ENCODE data around the gene TMEM236.
"Not testable (repeated sequence)": the region's sequence is repeated elsewhere in the genome, so short reads cannot be mapped to it uniquely, and the experiment has no call there.

The TMEM236 gene, protein sequence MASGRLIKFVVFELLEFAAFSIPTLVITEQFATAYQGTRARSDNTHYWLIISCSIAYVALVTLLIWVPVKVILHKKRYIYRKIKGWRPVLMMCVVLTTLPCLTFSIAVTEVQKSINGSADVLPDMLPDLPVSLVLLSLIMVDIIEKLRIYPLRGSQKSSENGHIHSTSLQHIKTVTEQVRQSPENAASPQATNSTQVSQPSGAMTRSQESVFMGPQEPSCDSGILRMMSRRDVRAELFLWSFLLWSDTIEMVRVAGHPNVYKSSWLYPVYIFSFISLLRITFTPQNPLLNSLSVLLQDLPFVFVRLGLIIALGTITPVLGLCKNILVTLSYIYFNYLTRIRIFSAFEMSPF

DNA sequence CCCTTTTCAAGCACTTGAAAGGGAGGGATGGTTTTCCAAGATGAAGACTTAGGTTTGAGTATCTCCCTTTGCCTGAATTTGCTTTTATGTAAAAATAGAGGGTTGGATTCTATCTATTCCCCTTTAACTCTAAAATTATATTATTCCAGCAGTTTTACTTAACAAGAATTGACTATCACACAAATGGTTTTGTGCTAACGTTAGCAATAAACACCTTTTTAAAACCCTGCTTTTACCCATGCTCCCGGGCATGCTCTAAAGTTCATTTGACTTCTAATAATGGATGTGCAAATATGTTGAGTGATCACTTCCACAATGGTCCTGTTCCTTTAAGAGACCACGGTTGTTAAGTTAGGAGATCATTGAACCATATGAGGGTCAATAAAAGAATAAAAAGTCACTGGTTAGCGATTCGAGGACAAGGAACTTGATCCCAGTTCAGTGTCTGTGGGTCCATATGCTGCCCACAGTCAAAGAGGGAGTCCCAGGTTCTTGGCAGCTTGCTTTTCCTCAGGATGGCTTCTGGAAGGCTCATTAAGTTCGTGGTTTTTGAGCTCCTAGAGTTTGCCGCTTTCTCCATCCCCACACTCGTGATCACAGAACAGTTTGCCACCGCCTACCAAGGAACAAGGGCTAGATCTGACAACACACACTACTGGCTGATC lies at the start of gene TMEM236:
TSS of gene TMEM236 (plus strand) at position 421 of the 665 bp plus-strand sequence. CDS start at position 516, 95 bp downstream.
- DNase-seq = no peak

DNA sequence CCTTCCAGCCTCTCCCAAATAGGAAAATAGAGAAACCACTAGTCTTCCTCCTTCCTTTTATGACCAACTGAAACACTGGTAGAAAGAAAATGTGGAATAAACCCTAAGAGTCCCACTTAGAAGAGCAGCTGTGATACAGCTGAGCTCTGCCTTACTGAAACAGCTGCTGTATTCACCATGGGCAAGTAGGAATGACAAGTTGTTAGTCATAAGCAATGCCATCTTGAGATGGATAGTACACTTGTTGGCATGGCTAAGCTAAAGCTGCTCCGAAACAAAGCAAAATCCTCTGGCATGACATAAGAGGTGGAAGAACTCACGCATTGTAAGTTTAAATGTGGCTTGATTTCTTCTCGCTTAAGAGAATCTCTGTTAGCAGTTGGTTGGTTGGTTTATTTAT lies 48.3 kb upstream of the TMEM236 start:
- DNase-seq = no peak

DNA sequence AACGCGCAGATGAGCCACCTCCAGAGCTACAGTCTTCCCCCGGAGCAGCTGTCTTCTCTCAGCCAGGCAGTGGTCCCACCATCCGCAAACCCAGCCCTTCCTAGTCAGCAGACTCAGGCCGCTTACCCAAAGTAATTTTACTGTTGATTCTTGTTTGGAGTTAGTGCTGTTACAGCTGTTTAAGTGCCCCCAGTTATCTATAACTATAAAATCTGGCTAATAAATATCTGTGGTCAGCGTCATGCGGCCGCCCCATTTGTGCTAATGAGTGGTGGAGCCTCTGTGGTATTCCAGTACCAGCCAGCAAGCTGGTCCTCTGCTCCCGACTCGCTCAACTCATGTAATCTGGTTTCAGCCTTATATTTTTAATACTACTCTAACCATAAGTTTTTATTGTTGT lies 43.2 kb upstream of the TMEM236 start:
- no peak for DNase-seq

DNA sequence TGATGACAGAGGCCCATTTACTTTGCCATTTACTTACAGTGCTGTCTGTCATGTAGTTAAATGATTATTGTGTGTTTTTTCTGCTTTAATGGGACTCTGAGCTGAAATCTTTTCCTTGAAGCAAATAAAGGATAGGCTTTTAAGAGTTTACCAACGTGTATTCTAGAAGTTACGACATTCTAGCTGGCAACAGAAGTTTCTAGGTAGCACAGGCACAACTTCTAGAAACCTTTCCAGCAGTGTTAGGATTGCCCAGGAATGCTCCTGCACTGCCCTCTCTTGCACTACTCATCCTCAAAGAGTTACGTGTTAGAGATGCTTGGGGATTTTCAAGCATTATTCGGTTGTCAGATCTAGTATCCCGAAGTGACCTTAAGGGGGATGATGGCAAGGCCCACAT lies 42.5 kb upstream of the TMEM236 start:
- no peak for DNase-seq

DNA sequence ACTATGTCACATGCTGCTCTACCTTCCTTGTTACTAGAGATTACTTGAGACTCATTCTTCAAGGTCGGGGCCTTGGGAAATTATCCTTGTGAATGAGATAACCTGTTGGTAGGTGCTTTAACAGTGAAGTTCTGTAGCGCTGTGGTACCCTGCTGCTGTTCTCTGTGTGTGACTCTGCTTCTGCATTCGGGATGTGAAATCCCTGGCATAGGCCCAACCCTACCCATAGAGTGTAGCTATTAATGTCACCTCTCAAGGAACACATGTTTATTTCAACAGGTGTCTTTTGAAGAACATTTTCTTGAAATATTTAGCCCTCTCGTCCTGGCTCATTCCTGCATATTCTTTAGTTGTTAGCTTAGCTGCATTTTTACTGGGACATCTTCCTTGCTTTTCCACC lies 41.8 kb upstream of the TMEM236 start:
- DNase-seq = no peak

DNA sequence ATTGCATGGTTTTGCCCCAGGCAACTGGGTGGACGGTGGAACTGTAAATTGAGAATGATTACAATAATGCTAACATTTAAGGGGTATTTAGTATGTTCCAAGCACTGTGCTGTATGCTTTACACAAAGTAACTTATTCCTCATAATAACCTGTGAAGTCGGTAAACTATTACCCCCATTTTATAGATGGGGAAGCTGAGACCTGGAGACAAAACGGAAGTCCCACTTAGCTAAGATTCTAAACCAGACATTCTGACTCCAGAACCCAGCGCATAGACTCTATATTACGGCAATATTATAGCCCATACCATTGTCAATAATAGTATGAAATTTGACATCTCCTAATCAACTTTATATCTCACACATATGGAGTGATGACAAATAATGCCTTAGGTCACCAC lies 39.9 kb upstream of the TMEM236 start:
- DNase-seq = no peak

DNA sequence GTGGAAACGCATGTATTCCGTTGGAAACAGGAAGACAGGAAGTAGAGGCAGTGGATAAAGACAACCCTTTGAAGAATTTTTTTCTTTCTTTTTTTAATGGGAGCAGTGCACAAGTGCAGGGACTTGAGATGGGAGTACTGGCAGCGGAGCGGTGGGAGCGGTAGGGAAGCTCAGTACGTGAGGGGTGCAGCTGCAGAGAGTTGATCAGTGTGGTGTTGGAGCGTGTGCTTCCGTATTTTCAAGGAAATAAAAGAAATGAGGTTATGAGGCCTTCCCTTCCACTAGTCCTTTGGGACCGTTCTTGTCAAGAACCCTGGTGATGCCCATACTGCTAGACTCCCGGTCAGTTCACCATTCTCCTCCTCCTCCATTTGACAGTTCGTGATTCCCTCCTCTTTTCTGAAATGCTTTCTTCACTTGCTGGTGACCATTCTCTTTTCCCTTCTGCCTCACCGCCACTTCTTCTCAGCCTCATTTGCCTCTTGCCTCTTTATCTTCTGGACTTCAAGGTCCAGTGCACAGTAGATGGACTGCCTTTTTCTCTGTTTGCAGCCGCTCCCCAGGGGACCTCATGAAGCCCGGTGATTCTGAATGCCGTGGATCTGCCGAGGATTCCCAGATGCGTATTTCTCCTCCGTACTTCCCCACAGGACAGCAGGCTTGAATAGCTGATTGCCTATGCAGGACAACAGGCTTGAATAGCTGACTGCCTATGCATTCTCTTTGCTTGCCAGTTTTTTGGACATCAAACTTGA lies 39.1 kb upstream of the TMEM236 start:
- no peak for DNase-seq

DNA sequence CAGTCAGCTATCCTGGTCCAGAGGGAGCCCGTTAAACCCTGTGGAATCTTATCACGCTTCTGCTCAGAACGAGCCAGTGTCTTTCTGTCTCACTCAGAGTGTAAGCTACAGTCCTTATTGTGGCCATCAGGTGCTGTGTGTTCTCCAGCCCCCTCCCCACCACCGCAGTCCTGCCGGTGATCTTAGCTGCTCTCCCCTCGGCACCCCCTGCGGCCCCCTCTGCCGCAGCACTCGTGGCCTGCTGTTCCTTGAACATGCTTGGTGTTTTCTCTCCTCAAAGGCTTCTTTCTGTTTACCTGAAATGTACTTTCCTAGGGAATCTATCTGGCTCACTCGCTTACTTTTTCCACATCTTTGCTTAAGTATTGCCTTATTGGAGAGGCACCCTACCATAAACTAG lies 38.2 kb upstream of the TMEM236 start:
- DNase-seq = no peak

DNA sequence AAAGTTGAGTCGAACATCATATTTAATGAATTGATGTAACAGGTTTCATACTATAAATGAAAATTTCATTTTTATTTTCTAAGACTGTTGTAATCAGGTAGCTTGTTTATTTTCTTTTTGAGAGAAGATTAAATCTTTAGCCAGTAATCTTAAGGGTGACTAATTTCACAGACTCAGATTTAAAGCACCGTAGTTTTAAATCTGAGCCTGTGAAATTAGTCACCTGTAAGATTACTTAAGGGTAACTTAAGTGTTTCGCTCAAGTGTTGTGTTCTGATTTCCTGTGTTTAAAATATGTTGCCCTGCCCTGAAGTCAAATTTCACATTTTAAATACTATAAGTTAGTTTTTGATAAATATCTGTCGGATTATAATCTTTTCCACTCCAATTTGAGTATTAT lies 35.8 kb upstream of the TMEM236 start:
- DNase-seq = no peak

DNA sequence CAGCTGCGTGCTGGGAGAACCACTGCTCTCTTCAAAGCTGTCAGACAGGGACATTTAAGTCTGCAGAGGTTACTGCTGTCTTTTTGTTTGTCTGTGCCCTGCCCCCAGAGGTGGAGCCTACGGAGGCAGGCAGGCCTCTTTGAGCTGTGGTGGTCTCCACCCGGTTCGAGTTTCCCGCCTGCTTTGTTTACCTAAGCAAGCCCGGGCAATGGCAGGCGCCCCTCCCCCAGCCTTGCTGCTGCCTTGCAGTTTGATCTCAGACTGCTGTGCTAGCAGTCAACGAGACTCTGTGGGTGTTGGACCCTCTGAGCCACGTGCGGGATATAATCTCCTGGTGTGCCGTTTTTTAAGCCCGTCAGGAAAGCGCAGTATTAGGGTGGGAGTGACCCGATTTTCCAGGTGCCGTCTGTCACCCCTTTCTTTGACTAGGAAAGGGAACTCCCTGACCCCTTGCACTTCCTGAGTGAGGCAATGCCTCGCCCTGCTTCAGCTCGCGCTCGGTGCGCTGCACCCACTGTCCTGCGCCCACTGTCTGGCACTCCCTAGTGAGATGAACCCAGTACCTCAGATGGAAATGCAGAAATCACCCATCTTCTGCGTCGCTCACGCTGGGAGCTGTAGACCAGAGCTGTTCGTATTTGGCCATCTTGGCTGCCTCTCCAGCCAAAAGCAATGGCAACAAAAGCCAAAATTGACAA lies 29.5 kb upstream of the TMEM236 start:
- not testable (repeated sequence) for DNase-seq

DNA sequence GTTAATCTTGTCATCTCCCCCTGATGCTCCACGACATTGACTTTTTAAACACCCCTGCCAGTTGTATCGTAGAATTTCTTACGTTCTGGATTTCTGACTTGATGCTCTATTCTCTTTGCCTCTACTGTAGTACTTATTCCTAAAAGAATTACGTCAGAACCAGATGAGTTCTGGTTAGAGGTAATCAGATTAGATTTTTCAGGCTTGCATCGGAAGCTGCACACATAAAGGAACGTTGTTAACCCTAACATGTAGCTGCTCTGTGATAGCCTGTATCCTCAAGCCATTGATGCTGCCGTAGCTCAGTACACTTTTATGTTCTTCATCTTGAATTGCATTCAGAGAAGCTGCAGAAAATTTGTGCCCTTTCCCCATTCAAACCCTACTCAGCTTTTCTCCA lies 26.3 kb upstream of the TMEM236 start:
- DNase-seq = no peak

DNA sequence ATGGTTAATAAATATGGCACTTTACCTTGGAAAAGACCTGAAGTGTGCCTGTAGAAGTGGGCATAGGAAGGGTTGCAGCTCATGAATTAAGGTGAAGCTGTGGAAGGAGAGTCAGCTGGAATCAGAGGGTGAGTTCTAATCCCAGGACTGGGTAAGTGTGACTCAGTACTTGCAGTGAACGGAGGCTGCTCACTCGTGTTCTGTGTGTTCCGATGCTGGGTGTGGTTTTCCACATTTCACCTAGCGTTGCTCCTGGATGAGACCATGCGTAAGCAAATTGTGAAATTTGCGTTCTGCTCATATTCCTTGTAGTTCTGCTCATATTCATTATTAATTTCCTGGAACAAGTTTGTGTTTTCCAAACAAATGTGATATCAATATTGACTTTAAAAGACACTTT lies 22.4 kb upstream of the TMEM236 start:
- no peak for DNase-seq

DNA sequence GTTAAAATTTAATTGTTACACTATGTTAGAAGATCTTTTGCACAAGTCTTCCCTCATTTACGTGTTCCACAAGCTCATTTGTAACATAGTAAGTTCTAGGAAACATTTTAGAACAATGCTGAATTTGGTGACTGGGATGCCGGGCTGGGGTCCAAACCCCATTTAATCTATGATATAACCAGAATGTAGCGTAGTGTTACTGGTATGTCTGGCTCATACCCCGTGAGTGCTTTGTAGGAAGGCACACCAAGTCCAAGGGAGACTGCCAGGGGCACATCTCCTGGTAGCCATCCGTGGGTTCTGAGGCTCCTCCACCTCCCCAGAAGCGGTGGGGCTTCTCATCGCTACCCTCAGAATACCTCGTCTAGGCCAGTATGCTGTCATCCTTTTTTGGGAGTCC lies 21.3 kb upstream of the TMEM236 start:
- no peak for DNase-seq

DNA sequence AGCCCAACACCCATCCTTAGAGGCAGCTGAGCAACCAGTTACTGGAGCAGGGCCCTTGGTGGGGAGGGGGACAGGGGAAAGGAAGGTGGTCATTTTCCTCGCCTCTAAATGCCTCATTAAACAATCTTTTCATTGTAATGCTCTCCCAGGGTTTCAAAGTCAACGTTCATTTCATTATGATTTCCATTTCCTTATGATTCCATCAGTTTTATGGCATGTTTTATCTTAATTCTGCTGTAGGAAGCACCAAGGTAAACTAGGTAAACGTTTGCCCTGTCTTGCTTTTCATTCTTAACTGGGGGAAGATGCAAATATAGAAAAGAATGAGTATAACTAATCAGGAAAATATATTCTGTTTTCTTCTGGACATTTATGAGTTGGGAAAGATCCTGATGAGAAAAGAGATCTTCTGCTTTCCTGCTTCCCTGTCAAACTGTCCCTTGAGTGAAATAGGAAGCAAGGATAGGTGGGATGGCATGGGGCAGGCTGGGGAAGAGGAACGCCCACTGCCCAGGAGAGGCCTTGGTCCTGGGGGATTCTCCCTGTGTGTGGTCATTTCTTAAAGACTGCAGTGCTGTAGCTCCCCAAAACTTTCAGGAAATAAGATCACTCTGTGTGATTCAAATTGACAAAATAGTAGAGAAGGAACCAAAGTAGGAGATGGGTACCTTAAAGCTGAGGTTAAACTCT lies 20.5 kb upstream of the TMEM236 start:
- DNase-seq = no peak

DNA sequence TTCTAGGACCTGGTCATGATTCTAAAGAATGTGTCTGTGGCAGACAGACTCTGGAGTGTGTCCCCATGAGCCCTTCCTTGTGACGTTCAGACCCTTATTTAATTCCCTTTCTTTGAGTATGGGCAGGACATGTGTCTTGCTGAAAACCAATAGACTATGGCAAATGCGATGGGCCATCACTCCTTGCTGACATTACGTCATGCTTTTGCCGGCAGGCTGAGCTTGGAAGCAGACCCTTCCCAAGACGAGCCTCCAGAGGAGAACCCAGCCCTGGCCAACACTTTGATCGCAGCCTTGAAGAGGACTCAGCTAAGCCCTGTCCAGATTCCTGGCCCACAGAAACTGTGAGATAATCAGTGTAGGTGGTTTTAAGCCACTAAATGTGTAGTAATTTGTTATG lies 18.4 kb upstream of the TMEM236 start:
- DNase-seq = no peak

DNA sequence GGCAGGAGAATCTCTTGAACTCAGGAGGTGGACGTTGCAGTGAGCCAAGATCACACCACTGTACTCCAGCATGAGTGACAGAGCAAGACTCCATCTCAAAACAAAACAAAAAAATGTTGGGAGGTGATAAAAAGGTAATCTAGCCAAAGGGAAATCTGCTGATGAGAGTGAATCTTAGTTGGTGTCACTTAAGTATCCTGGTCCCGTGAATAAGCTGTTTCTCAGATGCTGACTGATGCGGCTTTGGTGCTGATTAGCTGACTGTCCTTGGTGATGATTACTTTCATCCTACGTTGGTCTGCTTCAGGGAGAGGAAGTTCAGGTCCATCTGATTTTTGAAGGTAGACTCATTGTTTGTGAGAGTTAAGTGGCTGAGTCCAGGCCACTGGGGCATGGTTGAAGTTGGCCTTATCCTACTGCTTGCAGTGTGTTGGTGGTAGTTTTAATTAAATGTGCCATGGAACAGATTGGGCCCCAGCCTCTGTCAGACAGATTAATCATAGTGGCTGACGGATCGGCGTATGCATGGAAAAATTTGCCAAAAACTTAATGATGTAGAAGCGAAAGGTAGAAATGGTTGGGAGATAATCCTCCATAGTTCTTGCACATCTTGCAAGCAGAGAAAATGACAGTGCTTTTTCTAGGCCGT lies 17.4 kb upstream of the TMEM236 start:
- no peak for DNase-seq

DNA sequence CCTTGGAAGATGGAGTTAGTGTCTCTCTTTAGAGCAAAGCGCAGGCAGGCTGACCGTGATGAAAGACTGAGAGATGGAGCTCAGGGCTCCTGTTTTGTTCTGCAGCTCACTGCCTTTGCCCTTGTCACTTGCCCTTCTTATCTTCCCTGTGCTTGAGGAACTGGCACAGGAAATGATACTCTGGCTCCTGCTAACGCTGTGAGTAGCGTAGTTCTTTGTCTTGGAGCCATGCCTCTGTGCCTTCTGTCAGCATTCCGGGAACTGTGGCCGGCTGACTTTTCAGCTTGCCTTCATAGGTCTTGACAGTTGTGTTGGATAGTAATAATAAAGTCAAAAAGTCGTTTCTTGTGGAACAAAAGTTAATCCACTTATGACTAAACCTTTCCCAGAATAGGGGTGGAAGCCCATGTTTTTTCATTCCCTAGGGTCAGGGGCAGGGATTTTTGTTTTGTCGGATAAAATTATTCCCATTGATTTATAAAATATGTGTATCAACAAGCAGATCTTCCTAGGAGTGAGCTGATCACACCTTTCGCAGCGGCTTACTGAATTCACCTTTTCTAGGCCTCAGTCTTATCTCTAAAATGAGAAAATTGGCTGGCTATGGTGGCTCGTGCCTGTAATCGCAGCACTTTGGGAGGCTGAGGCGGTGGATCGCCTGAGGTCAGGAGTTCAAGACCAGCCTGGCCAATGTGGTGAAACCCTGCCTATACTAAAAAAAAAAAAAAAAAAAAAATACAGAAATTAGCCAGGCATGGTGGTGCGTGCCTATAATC lies 16.6 kb upstream of the TMEM236 start:
- DNase-seq = no peak

DNA sequence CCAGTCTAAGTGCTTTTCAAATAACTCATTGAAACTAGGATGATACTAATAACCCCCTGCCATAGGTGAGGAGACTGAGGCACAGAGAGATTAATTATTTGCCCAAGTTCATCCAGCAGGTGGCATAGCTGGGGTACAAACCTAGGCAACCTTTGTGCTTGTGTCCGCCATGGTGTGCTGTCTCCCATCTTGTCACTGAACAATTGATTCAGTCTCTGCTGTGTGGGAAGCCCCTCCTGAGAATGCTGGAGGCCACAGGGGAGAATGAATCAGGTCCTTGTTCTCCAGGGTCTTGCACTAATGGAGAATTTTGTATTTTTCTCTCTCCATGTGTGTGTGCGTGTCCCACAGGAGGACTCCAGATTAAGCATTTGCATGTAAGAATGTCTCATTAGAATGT lies 15.8 kb upstream of the TMEM236 start:
- DNase-seq = no peak

DNA sequence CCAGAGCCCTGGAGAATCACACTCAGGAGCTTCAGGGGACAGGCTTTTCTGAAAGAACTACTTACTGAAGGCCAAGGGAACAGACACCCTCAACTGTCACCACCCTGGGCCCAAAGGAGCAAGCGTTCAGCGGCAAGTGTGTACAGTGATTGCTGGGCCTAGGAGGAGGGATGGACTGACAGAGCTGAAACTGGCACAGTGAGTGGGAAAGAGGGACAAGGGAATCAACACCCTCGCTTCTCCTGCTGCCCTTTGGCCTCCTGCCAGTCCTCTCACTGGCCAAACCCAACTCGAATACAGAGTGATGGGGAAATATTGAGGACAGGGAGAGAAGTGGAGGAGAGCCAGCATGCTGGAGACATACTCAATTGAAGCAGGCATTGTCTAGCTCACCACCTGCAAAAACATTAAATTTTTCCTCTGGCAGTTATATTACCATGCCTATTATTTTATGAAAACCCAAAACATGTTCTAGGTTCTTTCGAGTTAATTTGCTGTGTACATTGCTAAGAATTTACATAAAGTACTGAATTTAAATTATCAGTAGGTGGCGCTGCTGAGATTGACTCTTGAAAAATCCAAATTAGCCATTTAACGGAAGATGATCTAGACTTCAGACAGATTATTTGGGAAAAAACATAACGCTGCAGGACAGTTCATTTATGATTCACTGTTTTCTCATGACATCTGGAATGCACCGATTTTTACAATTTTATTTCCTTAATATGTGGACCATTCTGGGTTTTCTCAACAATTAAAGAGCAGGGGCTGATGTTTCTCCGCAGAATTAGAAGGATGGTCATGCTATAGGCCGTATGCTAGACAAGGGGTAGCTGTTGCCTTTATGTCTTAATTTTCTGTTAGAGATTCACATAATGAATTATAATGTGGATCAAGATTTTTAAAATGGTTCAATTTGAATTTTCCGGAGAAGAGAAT lies 14.7 kb upstream of the TMEM236 start:
- DNase-seq = peak; percentile 11

DNA sequence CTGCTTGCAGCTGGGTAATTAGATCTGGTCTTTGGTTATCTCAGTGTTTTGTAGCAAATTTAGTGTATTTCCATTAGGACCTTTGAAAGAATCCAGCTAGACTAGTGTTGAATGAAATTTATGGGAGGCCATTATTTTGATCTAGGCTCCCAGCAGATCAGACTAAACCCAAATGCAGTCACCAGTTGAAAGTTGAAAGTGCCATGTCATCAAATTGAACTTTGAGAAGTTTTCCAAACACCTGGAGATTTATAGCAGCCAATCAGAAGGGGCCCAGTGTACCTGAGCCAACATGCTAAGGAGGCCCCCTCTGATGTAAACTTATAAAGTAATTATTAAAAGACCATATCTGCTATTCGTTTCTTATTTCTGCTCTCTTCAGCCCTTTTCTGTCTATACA lies 11.3 kb upstream of the TMEM236 start:
- DNase-seq = no peak
